OCI-LY3 (cell line): ENCODE data around the gene OR6V1.

Experiments used
- CTCF ChIP-seq: fragments of 200-600, 300-600 bp; sonication (generic); IDR thresholded peaks from 2 replicates; pipeline ENCODE4 v1.5.1; 2014; ENCODE audit warnings: antibody characterized with exemption, low read length, low read depth
- EZH2phosphoT487 ChIP-seq: fragments of 200-600 bp; shearing (Covaris generic); IDR thresholded peaks from 2 replicates; pipeline ENCODE4 v1.6.1; 2018; ENCODE audit warnings: antibody characterized with exemption, mixed run types, low read depth

GRCh38 chr7:143023047-143023446 lies 29.1 kb upstream of the OR6V1 start:
- TF ChIP-seq CTCF (no peak), EZH2phosphoT487 (no peak)
